GM18907 (cell line): ENCODE data around the gene TP73.

Experiments
- ATAC-seq: cut with Tn5 transposase; IDR thresholded peaks from one replicate; pipeline ENCODE4 v1.9.1; 2021; ENCODE audit warnings: mild to moderate bottlenecking, moderate library complexity; ENCODE audit not compliant: unreplicated experiment

The TP73 gene

DNA sequence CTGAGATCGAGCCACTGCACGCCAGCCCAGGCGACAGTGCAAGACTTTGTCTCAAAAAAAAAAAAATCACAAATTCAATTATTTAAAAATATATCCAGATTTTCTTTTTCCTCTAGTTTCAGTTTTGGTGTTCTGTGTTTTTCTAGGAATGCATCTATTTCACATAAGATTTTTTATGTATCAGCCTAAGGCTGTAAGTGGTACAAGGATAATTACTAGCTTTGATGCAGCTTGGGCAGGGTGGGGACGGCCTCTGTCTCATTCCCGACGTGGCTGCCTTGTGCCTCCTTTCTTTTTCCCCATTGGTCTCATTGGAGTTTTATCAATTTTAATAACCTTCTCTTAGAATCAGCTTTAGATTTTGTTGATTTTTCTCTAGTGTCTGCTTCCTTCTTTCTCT is 106.8 kb downstream of the TP73 start:
- ATAC-seq, result no peak

DNA sequence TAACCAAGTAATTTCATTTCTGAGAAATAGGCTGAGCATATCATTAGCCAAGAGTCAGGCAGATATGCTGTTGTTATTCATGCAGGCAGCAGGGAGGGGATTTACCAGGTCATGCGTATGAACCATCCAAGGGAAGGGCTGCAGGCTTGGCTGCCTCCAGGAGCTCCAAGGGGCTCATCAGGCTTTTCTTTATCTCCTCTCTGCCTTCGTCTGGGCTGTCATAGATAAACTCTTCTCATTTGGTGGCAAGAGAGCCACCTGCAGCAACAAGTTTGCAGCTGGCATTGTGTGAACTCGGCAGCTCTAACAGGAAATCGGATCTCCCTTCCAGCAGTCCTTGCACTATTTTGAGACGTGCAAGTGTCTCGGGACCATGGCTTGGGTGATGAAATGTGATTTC is 107.5 kb downstream of the TP73 start:
- ATAC-seq, result no peak

- ATAC-seq, result no peak
These were observed 109.1 kb downstream of the TP73 start for GRCh38 chr1:3761296-3762010.

DNA sequence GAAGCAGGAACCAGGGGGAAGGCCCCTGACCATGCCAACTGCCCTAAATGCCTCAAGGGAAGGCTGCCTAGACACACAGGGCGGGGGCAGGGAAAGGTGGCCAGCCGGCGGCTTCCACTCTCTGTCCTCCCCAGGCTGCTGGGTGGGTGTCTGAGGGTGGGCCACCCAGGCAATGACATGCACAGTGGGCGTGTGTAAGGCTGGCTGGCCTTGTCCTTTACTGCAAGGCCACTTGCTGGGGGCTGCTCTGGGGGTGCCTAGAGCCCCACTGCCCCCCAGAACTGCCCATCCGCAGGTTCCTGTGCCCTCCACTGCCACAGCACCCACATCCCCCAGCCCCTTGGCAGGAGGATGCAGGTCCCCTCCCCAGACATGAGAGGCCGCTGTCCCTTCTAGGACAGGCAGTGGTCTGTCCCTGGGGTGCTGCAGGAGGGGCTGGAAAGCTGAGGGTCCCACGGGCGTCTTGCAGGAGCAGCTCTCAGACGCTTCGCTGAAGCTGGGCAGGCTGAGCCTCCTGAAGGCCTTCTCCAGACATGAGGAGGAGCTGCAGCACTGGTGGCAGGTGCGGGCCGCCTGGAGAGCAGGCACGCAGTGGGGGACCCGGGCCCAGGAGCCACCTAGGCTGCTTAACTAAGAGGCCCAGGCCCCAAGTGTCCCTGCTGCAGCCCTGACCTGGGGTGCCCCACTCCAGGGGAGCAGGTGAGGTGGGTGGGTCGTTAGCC is 110.0 kb downstream of the TP73 start:
- no peak for ATAC-seq

GRCh38 chr1:3762873-3763228 is 110.5 kb downstream of the TP73 start:
- no peak for ATAC-seq

DNA sequence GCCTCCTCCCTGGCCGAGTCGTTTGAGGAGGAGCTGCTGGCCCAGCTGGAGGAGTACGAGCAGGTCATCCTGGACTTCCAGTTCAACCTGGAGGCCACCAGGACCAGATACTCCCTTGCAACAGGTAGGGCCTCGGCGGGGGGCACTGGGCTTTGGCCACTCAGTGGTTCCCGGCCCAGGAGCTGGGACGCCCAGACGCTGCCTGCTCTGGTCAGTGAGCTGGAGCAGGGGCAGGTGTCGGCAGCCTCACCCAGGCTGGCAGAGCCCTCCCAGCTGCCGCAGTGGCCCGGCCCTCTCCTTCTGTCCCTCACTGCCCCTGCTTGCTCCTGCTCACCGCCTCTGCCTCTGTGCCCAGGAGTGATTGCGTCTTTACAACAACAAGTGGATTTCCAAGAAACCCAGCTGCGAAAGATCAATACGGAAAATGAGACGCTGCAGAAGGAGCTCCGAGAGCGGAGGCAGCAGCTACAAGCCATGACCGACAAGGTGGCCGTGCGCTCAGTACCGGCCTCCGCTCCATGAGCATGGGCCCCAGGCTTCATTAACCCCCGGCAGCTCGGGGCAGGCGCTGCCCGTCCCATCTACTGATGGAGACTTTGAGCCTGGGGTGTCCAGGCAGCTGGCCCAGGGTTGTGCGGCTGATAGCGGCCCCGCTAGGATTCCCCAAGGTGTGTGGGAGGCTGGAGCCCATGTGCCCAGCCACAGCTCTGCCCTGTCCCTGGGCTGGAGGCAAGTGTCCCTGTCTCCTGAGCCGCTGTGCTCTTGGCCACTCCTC is 111.2 kb downstream of the TP73 start:
- no peak for ATAC-seq

- no peak for ATAC-seq
These were observed 115.1 kb downstream of the TP73 start for GRCh38 chr1:3767328-3767925.

GRCh38 chr1:3768811-3769390 is 116.6 kb downstream of the TP73 start:
- ATAC-seq, result no peak

GRCh38 chr1:3770047-3770765 is 117.9 kb downstream of the TP73 start:
- no peak for ATAC-seq

GRCh38 chr1:3771108-3772026 is 119.1 kb downstream of the TP73 start:
- ATAC-seq, result no peak

- ATAC-seq, result peak; percentile 52
These were observed 119.9 kb downstream of the TP73 start for GRCh38 chr1:3772027-3772714.

DNA sequence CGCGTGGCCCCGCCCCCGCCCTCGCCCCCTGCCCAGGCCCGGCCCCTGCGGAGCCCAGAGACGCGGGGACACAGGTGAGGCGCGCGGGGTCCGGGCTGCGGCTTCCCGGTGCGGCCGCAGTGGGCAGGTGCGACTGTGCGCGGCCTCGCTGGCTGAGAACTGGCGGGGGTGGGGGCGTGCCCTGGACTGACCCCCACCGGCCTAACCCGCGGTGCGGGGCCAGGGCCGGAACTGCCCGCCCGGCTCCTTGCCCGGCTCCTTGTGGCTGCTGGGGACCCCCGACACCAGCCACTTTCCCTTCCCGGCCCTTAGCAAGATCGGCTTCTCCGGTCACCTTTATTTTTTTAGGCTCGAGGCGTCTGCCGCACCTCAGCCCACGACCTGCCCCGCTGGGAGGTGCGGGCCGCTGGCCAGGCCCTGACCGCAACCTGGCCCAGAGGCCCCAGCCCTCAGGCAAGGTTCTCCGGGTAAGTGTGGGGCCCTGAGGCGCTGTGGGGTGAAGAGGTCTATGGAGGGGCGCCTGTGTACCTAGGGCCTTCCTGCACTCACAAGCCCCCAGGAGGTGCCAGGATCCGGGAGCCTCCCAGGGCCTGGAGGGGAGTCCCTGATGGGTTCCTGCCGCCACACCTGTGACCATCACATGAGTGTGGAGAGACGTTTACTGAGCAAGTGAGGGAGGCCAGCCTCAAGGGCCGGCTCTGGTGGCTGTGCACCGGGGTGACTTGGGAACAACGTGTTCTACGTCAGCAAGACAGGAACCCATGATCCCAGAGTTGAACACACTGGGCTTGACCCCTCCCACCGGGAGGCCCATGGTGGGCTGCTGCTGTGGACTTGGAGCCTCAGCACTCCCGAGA is 120.6 kb downstream of the TP73 start, which contains the start of gene SMIM1:
TSS of gene SMIM1 (plus strand) at position 35 of the 857 bp plus-strand sequence. CDS start 2,625 bp downstream, outside the sequence.
- ATAC-seq, result no peak

DNA sequence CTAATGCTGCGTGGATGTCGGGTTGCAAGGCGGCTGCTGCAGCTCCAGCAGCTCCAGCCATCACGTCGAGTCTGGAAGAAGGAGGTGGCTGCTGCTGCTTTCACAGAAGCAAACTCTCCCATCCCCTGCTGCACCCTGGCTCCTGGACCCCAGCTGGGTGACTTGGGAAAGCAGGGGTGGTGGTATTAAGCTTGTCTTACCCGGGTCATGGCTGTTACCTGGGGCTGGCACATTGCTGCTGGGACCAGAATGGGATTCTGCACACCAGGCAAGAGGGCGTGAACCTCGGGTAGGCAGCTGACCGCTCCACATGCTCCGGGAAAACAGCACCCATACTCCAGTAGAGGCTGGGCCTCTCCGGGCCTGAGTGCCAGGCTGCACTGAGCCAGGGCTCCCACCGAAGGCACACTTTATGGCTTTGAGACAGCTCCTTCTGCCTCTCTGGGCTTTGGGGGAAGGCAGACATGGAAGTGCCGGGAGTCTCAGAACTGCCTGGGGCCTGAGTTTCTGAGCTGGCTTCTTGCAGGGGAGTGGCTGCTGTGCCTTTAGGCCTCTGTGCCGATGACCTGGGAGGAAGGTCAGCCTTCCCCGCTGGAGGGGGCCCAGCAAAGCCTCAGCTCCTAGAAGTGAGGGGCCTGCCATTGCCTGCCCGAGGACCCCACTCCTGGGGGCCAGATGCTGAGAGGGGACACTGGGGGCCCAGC is 121.4 kb downstream of the TP73 start:
- no peak for ATAC-seq

- no peak for ATAC-seq
These were observed 122.1 kb downstream of the TP73 start for GRCh38 chr1:3774276-3774945.

DNA sequence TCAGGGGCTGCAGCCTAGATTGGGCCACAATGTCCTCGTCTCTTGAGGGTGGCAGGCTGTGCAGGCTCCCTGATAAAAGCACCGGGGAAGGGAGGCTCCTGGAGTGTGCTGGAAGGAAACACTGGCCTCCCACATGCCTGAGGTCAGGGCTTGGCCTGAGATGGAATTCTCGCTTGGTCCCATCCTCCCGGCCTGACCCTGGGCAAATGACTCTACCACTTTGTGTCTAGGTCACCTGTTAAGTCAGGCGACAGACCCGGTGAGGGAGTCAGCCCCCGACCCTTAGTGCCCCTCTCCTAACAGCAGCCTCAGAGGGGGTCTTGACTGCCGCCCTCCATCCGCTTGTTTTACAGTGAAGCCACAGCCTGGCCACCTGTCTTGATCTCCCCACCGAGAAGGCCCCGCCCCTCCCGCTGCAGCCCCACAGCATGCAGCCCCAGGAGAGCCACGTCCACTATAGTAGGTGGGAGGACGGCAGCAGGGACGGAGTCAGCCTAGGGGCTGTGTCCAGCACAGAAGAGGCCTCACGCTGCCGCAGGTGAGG is 122.7 kb downstream of the TP73 start:
- no peak for ATAC-seq

DNA sequence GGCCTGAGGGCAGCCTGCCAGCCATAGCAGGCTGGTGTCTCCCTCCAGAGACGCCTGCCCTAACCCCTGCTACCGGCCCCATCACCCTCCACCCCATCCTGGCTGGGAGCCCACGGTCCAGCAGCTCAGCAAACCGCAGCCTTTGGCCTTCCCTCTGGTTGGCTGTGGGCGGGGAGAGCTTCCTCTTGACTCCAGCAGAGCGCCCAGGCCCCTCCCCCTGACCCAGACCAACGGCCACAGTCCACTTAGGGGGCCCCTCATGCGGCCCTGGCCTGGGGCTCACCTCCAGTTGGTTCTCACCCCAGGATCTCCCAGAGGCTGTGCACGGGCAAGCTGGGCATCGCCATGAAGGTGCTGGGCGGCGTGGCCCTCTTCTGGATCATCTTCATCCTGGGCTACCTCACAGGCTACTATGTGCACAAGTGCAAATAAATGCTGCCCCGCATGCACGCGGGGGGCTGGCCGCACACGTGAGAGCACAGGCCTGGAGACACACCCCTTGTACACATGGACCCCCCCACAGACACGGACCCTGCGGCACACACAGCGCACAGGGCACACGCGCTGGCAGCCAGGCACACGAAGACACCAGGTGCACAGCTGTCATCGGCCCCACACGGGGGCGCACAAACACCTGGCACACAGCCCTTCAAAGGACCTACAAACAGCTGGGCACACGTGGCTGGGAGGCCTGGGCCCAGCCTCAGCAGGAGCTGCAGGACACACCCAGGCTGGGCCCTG is 123.3 kb downstream of the TP73 start:
- ATAC-seq, result no peak
